Neural progenitor cell (in vitro differentiated cells): ENCODE data around the gene CDS1. TPM values are rescaled to one million over a fixed set of nuclear protein-coding genes. Genes with fewer than 3 reads are reported as not detected.

Experiments used
- DNase-seq: peaks from one replicate; pipeline ENCODE4 v3.0.0-alpha.2; 2016; ENCODE audit warnings: low spot score
- H2AFZ ChIP-seq: fragments of 200-600 bp; sonication (generic); replicated peaks from 2 replicates; pipeline ENCODE4 v1.6.1; 2016; ENCODE audit warnings: antibody characterized with exemption
- H3F3A ChIP-seq: fragments of 200-600 bp; sonication (generic); 2 replicates; pipeline ENCODE4 v1.6.1; 2016; ENCODE audit warnings: antibody characterized with exemption, low read depth
- H3K27ac ChIP-seq: fragments of 200-600 bp; sonication (generic); 2 replicates; pipeline ENCODE4 v1.5.1; 2016; ENCODE audit warnings: mild to moderate bottlenecking
- H3K27me3 ChIP-seq: fragments of 200-600 bp; sonication (generic); 2 replicates; pipeline ENCODE4 v1.6.1; 2016; ENCODE audit warnings: mild to moderate bottlenecking, moderate library complexity
- H3K36me3 ChIP-seq: fragments of 200-600 bp; sonication (generic); 2 replicates; pipeline ENCODE4 v1.5.1; 2016
- H3K4me1 ChIP-seq: fragments of 200-600 bp; sonication (generic); 2 replicates; pipeline ENCODE4 v1.6.1; 2016; ENCODE audit warnings: mixed run types
- H3K4me2 ChIP-seq: fragments of 200-600 bp; sonication (generic); 2 replicates; pipeline ENCODE4 v1.6.1; 2016
- H3K4me3 ChIP-seq: fragments of 200-600 bp; sonication (generic); 2 replicates; pipeline ENCODE4 v1.5.1; 2016
- H3K79me2 ChIP-seq: fragments of 200-600 bp; sonication (generic); 2 replicates; pipeline ENCODE4 v1.6.1; 2016; ENCODE audit warnings: low read depth
- H3K9ac ChIP-seq: fragments of 200-600 bp; sonication (generic); 2 replicates; pipeline ENCODE4 v1.6.1; 2016
- H3K9me3 ChIP-seq: fragments of 200-600 bp; sonication (generic); 2 replicates; pipeline ENCODE4 v1.5.1; 2016; ENCODE audit warnings: low read depth
- H4K20me1 ChIP-seq: fragments of 200-600 bp; sonication (generic); 2 replicates; pipeline ENCODE4 v1.6.1; 2016; ENCODE audit warnings: low read depth
- H3K27ac Mint-ChIP-seq: 3 replicates; pipeline ENCODE4 v1.8.0; 2021; ENCODE audit warnings: mixed read lengths
- H3K27me3 Mint-ChIP-seq: 2 replicates; pipeline ENCODE4 v1.8.0; 2022; ENCODE audit warnings: low read depth, mild to moderate bottlenecking, inconsistent platforms, moderate library complexity, mixed read lengths; ENCODE audit not compliant: insufficient read depth
- H3K36me3 Mint-ChIP-seq: 3 replicates; pipeline ENCODE4 v1.8.0; 2021; ENCODE audit warnings: mixed read lengths
- H3K4me1 Mint-ChIP-seq: 3 replicates; pipeline ENCODE4 v1.8.0; 2021; ENCODE audit warnings: mixed read lengths
- H3K4me3 Mint-ChIP-seq: 3 replicates; pipeline ENCODE4 v1.8.0; 2021; ENCODE audit warnings: mild to moderate bottlenecking, moderate library complexity, mixed read lengths
- H3K9me3 Mint-ChIP-seq: 3 replicates; pipeline ENCODE4 v1.8.0; 2020; ENCODE audit warnings: mixed read lengths
- CTCF ChIP-seq: fragments of 200-600 bp; sonication (generic); IDR thresholded peaks from 2 replicates; pipeline ENCODE4 v1.5.1; 2017; ENCODE audit warnings: antibody characterized with exemption, mild to moderate bottlenecking
- EZH2 ChIP-seq: fragments of 200-600 bp; sonication (generic); IDR thresholded peaks from 2 replicates; pipeline ENCODE4 v1.6.1; 2017; ENCODE audit warnings: antibody characterized with exemption, mild to moderate bottlenecking, moderate library complexity
- EZH2phosphoT487 ChIP-seq: fragments of 200-600 bp; sonication (generic); IDR thresholded peaks from 2 replicates; pipeline ENCODE4 v1.6.1; 2017; ENCODE audit warnings: antibody characterized with exemption
- total RNA-seq: library from RNA; depleted of rRNA; stranded (reverse); fragments of >200 nt; gene quantifications from 2 replicates; pipeline ENCODE4 v1.2.3, GENCODE V29; 2015; ENCODE audit warnings: low replicate concordance

The CDS1 gene
- total RNA-seq, 1 donor from 2014 or later, result 2.8 TPM

- no peak overlapping the region for H3K4me3 Mint-ChIP-seq
Observed at GRCh38 chr4:84638092-84638491, 55.2 kb downstream of the CDS1 start.

GRCh38 chr4:84639145-84639544, 56.2 kb downstream of the CDS1 start:
- Histone ChIP-seq H3K79me2 (no peaks in the 10 kb centered on the region), H3K4me2 (no peak overlapping the region), H3K4me1 (peaks cover 7% of the 10 kb centered on the region), H4K20me1 (no peaks in the 10 kb centered on the region), H3K9me3 (no peaks in the 10 kb centered on the region), H3K9ac (no peak overlapping the region), H3K27me3 (no peaks in the 10 kb centered on the region), H3K36me3 (no peaks in the 10 kb centered on the region), H3K27ac (no peak overlapping the region), H3K4me3 (no peak overlapping the region), H3F3A (no peaks in the 10 kb centered on the region), H2AFZ (no peak overlapping the region)
- Mint-ChIP-seq H3K9me3 (no peaks in the 10 kb centered on the region), H3K4me1 (peaks cover 6% of the 10 kb centered on the region), H3K27me3 (no peaks in the 10 kb centered on the region), H3K4me3 (no peak overlapping the region), H3K27ac (no peak overlapping the region), H3K36me3 (peaks cover 7% of the 10 kb centered on the region)
- DNase-seq, result no peak
- TF ChIP-seq EZH2phosphoT487 (no peak), EZH2 (no peak), CTCF (no peak)

More at GRCh38 chr4:84638092-84638491, 55.2 kb downstream of the CDS1 start:
- Histone ChIP-seq H3K27me3 (no peaks in the 10 kb centered on the region), H3K27ac (no peak overlapping the region), H3K4me1 (no peaks in the 10 kb centered on the region), H3K4me2 (no peak overlapping the region), H3K36me3 (no peaks in the 10 kb centered on the region), H3F3A (no peaks in the 10 kb centered on the region), H4K20me1 (no peaks in the 10 kb centered on the region), H3K9me3 (no peaks in the 10 kb centered on the region), H3K9ac (no peak overlapping the region), H2AFZ (no peak overlapping the region), H3K79me2 (no peaks in the 10 kb centered on the region), H3K4me3 (no peak overlapping the region)
- Mint-ChIP-seq H3K9me3 (no peaks in the 10 kb centered on the region), H3K27me3 (no peaks in the 10 kb centered on the region), H3K27ac (no peak overlapping the region), H3K36me3 (peaks cover 5% of the 10 kb centered on the region), H3K4me1 (no peaks in the 10 kb centered on the region)
- DNase-seq, result no peak
- TF ChIP-seq EZH2phosphoT487 (no peak), EZH2 (no peak), CTCF (no peak)

- H3K4me2 ChIP-seq, result no peak overlapping the region
- no peak overlapping the region for H3K27ac ChIP-seq
- no peak overlapping the region for H3K9ac ChIP-seq
- H3K9me3 Mint-ChIP-seq, result no peaks in the 10 kb centered on the region
- no peak overlapping the region for H3K4me3 Mint-ChIP-seq
- peaks cover 34% of the 10 kb centered on the region for H3K4me1 Mint-ChIP-seq
- no peak overlapping the region for H3K4me3 ChIP-seq
- no peak overlapping the region for H3K27ac Mint-ChIP-seq
- DNase-seq, result peak; percentile 7
- TF ChIP-seq EZH2phosphoT487 (no peak), CTCF (no peak), EZH2 (no peak)
- no peaks in the 10 kb centered on the region for H3K36me3 ChIP-seq
- H3K4me1 ChIP-seq, result peaks cover 41% of the 10 kb centered on the region
- H3K36me3 Mint-ChIP-seq, result peaks cover 4% of the 10 kb centered on the region
- no peaks in the 10 kb centered on the region for H4K20me1 ChIP-seq
- no peaks in the 10 kb centered on the region for H3K9me3 ChIP-seq
- H3F3A ChIP-seq, result peaks cover 12% of the 10 kb centered on the region
- no peaks in the 10 kb centered on the region for H3K27me3 Mint-ChIP-seq
- no peak overlapping the region for H2AFZ ChIP-seq
- no peaks in the 10 kb centered on the region for H3K27me3 ChIP-seq
- no peaks in the 10 kb centered on the region for H3K79me2 ChIP-seq
Observed at GRCh38 chr4:84644087-84644486, 61.2 kb downstream of the CDS1 start.
